ACC112 (cell line): ENCODE data around the gene FADS2.

ENCODE experiments used
- H2AFZ ChIP-seq: fragments of 200-600 bp; sonication (generic); one replicate; pipeline ENCODE4 v1.6.0; 2017; ENCODE audit warnings: antibody characterized with exemption, low read length; ENCODE audit not compliant: unreplicated experiment
- H3K27ac ChIP-seq: fragments of 200-600 bp; sonication (generic); 2 replicates; pipeline ENCODE4 v1.5.1; 2014; ENCODE audit warnings: low read depth, mild to moderate bottlenecking, antibody characterized with exemption, low read length, moderate library complexity
- H3K27me3 ChIP-seq: fragments of 200-600 bp; sonication (generic); 2 replicates; pipeline ENCODE4 v1.6.1; 2014; ENCODE audit warnings: mild to moderate bottlenecking, antibody characterized with exemption, low read length, moderate library complexity, mixed read lengths; ENCODE audit not compliant: insufficient read depth
- H3K36me3 ChIP-seq: fragments of 200-600 bp; sonication (generic); 2 replicates; pipeline ENCODE4 v1.6.1; 2016; ENCODE audit warnings: mild to moderate bottlenecking, antibody characterized with exemption, low read length, moderate library complexity, mixed read lengths; ENCODE audit not compliant: insufficient read depth
- H3K4me1 ChIP-seq: fragments of 200-600 bp; sonication (generic); one replicate; pipeline ENCODE4 v1.6.1; 2016; ENCODE audit warnings: low read length, mixed read lengths; ENCODE audit not compliant: insufficient read depth, unreplicated experiment, control insufficient read depth
- H3K4me3 ChIP-seq: fragments of 200-600 bp; sonication (generic); 2 replicates; pipeline ENCODE4 v1.5.1; 2014; ENCODE audit warnings: mild to moderate bottlenecking, low read depth, low read length
- H3K79me2 ChIP-seq: fragments of 200-600 bp; sonication (generic); one replicate; pipeline ENCODE4 v1.6.0; 2016; ENCODE audit warnings: low read length; ENCODE audit not compliant: control insufficient read depth, unreplicated experiment, insufficient read depth

FADS2 gene

DNA sequence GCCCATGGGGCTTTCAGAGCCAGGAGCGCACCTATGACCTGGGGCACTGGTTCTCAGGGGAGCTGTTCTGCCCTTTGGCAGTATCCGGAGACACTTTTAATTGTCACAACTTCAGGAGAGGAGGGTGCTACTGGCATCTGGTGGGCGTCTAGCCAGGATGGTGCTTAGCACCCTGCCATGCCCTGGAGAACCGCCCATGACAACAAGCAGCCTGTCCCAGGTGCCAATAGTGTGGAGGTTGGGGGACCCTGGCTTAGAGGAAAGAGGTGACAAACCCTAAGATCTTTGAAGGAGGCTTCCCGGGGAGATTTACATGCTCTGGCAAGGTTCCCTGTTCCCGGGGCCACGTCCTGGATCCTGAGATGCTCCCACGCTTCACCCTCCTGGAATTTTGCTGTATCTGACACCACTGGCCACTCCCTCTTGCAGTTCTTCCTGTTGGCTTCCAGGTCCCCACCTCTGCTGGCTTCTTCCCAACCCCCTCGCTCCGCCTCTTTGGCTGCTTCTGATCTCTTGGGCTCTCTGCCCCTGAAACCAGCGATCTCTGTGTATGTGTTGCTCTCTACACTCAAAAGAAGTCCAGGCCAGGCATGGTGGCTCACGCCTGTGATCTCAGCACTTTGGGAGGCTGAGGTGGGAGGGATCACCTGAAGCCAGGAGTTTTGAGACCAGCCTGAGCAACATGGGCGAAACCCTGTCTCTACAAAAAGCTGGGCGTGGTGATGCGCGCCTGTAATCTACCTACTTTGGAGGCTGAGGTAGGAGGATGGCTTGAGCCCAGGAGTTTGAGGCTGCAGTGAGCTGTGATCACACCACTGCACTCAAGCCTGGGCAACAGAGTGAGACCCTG lies 32.2 kb downstream of the FADS2 start:
- no peaks in the 10 kb centered on the region for H3K4me1 ChIP-seq
- no peak overlapping the region for H3K4me3 ChIP-seq
- no peaks in the 10 kb centered on the region for H3K79me2 ChIP-seq
- no peaks in the 10 kb centered on the region for H3K36me3 ChIP-seq
- no peak overlapping the region for H3K27ac ChIP-seq
- H3K27me3 ChIP-seq: no peaks in the 10 kb centered on the region
- no peak overlapping the region for H2AFZ ChIP-seq

- Histone ChIP-seq H3K4me3 (no peak overlapping the region), H3K27me3 (no peaks in the 10 kb centered on the region), H2AFZ (no peak overlapping the region), H3K4me1 (no peaks in the 10 kb centered on the region), H3K79me2 (no peaks in the 10 kb centered on the region), H3K36me3 (no peaks in the 10 kb centered on the region), H3K27ac (no peak overlapping the region)
Observed at GRCh38 chr11:61861634-61862033, 33.5 kb downstream of the FADS2 start.

DNA sequence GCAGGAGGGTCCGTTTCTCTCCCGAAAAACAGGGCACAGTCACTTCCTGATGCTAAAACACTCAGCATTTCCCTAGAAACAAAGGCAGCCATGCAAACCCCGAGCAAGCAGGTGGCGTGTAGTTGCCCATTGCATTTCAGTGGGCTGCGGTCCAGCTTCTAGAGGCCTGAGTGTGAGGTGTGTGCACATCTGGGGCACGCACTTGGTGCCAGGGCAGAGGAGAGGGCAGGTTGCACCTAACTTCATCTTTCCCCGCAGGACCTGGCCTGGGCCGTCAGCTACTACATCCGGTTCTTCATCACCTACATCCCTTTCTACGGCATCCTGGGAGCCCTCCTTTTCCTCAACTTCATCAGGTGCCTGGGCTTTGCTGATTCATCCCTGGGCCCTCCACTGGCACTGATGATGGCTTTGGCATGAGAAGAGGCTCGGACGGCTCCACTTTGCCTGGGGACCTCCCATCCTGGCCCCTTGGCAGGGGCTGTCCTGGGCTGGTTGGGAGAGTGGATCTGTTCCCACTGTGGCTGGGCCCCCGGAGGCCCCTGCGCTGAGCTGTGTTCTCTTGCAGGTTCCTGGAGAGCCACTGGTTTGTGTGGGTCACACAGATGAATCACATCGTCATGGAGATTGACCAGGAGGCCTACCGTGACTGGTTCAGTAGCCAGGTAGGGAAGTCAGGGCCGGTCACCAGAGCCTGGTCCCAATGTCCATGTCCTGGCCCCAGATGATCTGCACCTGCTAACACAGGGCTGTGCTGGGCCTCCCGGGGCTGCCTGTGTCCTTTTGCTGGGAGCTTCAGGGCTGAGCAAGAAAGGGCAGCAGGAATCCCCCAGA lies 34.8 kb downstream of the FADS2 start:
- H3K36me3 ChIP-seq: no peaks in the 10 kb centered on the region
- no peak overlapping the region for H3K27ac ChIP-seq
- H3K4me3 ChIP-seq: no peak overlapping the region
- H3K27me3 ChIP-seq: no peaks in the 10 kb centered on the region
- no peaks in the 10 kb centered on the region for H3K79me2 ChIP-seq
- no peak overlapping the region for H2AFZ ChIP-seq
- H3K4me1 ChIP-seq: no peaks in the 10 kb centered on the region

GRCh38 chr11:61863548-61864081 lies 35.5 kb downstream of the FADS2 start:
- Histone ChIP-seq H3K36me3 (no peaks in the 10 kb centered on the region), H3K4me3 (no peak overlapping the region), H3K27me3 (no peaks in the 10 kb centered on the region), H3K4me1 (no peaks in the 10 kb centered on the region), H3K79me2 (no peaks in the 10 kb centered on the region), H3K27ac (no peak overlapping the region), H2AFZ (no peak overlapping the region)

DNA sequence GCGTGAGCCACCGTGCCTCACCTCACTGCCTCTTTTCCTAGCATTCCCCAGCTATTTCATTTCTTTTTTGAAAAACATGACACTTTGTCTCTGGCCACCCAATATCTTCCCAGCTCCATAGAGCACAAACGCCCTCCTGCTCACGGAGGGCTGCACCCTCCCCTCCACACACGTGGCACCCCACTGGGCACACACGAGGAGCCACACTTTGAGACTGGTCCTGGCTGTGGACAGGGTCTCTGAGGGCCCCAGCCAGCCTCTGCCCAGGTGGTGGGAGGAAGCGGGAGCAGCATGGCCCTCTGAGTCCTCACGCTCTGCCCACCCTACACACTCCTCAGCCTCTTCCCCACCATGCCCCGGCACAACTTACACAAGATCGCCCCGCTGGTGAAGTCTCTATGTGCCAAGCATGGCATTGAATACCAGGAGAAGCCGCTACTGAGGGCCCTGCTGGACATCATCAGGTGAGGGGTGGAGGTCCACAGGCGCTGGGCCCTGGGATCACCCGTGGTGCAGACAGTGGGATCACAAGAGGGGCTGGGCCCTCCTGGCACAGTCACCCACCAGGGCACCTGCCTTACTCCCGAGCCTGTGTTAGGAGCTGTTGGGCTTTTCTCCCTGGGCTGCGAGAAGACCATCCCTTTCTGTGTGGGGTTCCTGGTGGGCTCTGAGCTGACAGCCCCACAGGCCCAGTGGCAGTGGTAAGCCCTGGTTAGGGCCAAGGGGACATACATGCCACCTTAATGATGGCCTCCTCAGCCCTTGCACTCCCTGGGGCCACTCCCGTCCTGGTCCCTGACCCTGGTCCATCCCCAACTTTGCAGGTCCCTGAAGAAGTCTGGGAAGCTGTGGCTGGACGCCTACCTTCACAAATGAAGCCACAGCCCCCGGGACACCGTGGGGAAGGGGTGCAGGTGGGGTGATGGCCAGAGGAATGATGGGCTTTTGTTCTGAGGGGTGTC lies 37.0 kb downstream of the FADS2 start:
- Histone ChIP-seq H3K27me3 (no peaks in the 10 kb centered on the region), H3K27ac (no peak overlapping the region), H3K36me3 (no peaks in the 10 kb centered on the region), H3K79me2 (no peaks in the 10 kb centered on the region), H3K4me1 (no peaks in the 10 kb centered on the region), H3K4me3 (no peak overlapping the region), H2AFZ (no peak overlapping the region)

GRCh38 chr11:61866231-61866957 lies 38.3 kb downstream of the FADS2 start:
- Histone ChIP-seq H3K36me3 (no peaks in the 10 kb centered on the region), H3K27me3 (no peaks in the 10 kb centered on the region), H3K27ac (no peak overlapping the region), H3K4me1 (peaks cover 11% of the 10 kb centered on the region), H3K4me3 (no peak overlapping the region), H2AFZ (no peak overlapping the region), H3K79me2 (no peaks in the 10 kb centered on the region)

DNA sequence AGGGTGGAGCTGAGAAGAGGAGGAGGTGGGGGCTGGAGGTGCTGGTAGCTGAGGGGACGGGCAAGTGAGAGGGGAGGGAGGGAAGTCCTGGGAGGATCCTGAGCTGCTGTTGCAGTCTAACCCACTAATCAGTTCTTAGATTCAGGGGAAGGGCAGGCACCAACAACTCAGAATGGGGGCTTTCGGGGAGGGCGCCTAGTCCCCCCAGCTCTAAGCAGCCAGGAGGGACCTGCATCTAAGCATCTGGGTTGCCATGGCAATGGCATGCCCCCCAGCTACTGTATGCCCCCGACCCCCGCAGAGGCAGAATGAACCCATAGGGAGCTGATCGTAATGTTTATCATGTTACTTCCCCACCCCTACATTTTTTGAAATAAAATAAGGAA lies 38.9 kb downstream of the FADS2 start:
- no peaks in the 10 kb centered on the region for H3K79me2 ChIP-seq
- H3K36me3 ChIP-seq: no peaks in the 10 kb centered on the region
- H2AFZ ChIP-seq: no peak overlapping the region
- H3K4me1 ChIP-seq: peaks cover 12% of the 10 kb centered on the region
- no peak overlapping the region for H3K4me3 ChIP-seq
- H3K27me3 ChIP-seq: no peaks in the 10 kb centered on the region
- H3K27ac ChIP-seq: no peak overlapping the region

- H3K4me3 ChIP-seq: no peak overlapping the region
- no peaks in the 10 kb centered on the region for H3K79me2 ChIP-seq
- H3K27me3 ChIP-seq: no peaks in the 10 kb centered on the region
- peaks cover 12% of the 10 kb centered on the region for H3K4me1 ChIP-seq
- no peaks in the 10 kb centered on the region for H3K36me3 ChIP-seq
- H2AFZ ChIP-seq: no peak overlapping the region
- no peak overlapping the region for H3K27ac ChIP-seq
Observed at GRCh38 chr11:61868571-61869428, 40.7 kb downstream of the FADS2 start.

DNA sequence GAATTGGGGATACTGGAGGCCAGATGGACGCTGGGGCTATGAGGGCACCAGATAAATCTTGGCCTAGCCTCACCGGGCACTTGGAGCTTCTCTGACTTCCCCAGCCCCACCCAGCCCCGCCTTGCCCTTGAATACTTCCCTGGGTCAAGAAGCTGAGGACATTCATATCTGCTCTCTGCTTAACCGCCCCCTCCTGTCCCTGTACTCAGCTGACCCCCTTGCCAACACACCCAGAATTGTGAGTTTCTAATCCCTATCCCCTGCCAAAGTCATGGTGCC lies 41.3 kb downstream of the FADS2 start:
- Histone ChIP-seq H2AFZ (no peak overlapping the region), H3K79me2 (no peaks in the 10 kb centered on the region), H3K4me3 (no peak overlapping the region), H3K27me3 (no peaks in the 10 kb centered on the region), H3K27ac (no peak overlapping the region), H3K36me3 (no peaks in the 10 kb centered on the region), H3K4me1 (peaks cover 15% of the 10 kb centered on the region)
